A549 (cell line): Measurements from ENCODE around the gene BANK1. TPM values are rescaled to one million over a fixed set of nuclear protein-coding genes. Genes with fewer than 3 reads are reported as not detected.

Experiments
- ATAC-seq, 2 experiments: fragments of 200-7000 bp in 1 of 2; fragments of >200 bp in 1 of 2; cut with Nextera tagmentation in 1 of 2; cut with Tn5 transposase in 1 of 2; 3 replicates each; pipeline versions ENCODE4 v1.8.0 to v1.9.1; 2018 to 2020; ENCODE audit warnings: mild to moderate bottlenecking in 1 of 2, moderate library complexity in 1 of 2
- CTCF ChIA-PET: fragments of 300-600 bp; sonication (Branson Sonifier 250); formaldehyde crosslinking; extraction: SDS; loops from one replicate; lab custom pipeline; 2021; ENCODE audit warnings: antibody characterized with exemption, inconsistent platforms; lab: Yijun Ruan, JAX
- POLR2A ChIA-PET: fragments of 350-600 bp; formaldehyde crosslinking; extraction: SDS; loops from one replicate; lab custom pipeline; 2021; ENCODE audit warnings: antibody characterized with exemption, inconsistent platforms; lab: Yijun Ruan, JAX
- DNase-seq, 2 experiments: peaks; one replicate each; pipeline versions ENCODE4 v3.0.0 to v3.0.0-alpha.2; 2011 to 2016; ENCODE audit warnings: low read depth in 1 of 2, low spot score in 1 of 2
- FAIRE-seq: peaks from 2 replicates; lab custom pipeline; 2011; peaks lifted over from hg19 to GRCh38; lab: Jason Lieb, UNC
- H3K27ac ChIP-seq, 2 experiments: fragments of >200 bp; sonication (Bioruptor Twin); formaldehyde crosslinking; 3 replicates each; pipeline ENCODE4 v1.5.1; 2016 to 2017
- H3K4me1 ChIP-seq: fragments of >200 bp; sonication (Bioruptor Twin); formaldehyde crosslinking; 3 replicates; pipeline ENCODE4 v1.6.1; 2016
- H3K4me2 ChIP-seq: fragments of >200 bp; sonication (Bioruptor Twin); formaldehyde crosslinking; 3 replicates; pipeline ENCODE4 v1.6.1; 2016
- H3K4me3 ChIP-seq: fragments of >200 bp; sonication (Bioruptor Twin); formaldehyde crosslinking; 3 replicates; pipeline ENCODE4 v1.5.1; 2016
- H3K9me3 ChIP-seq: fragments of >200 bp; sonication (Bioruptor Twin); formaldehyde crosslinking; 3 replicates; pipeline ENCODE4 v1.6.1; 2016
- BHLHE40 ChIP-seq: IDR thresholded peaks from 2 replicates; pipeline ENCODE4 v1.6.1; 2012; ENCODE audit warnings: low read depth, low read length, inconsistent platforms
- CBX2 ChIP-seq: fragments of 200-600 bp; sonication (generic); IDR thresholded peaks from 2 replicates; pipeline ENCODE4 v1.6.1; 2016; ENCODE audit warnings: low read depth, mild to moderate bottlenecking, borderline replicate concordance
- CEBPB ChIP-seq, 2 experiments: fragments of >200 bp in 1 of 2; sonication (Bioruptor Twin) in 1 of 2; formaldehyde crosslinking in 1 of 2; IDR thresholded peaks; 2 replicates each; pipeline ENCODE4 v1.6.1; 2012 to 2016
- CHD2 ChIP-seq: fragments of 150-350 bp; IDR thresholded peaks from 2 replicates; pipeline ENCODE4 v1.6.1; 2014; ENCODE audit warnings: low read length; ENCODE audit not compliant: partially characterized antibody
- ESRRA ChIP-seq: fragments of 150-350 bp; IDR thresholded peaks from 2 replicates; pipeline ENCODE4 v1.6.1; 2014; ENCODE audit warnings: mild to moderate bottlenecking, low read length, borderline replicate concordance
- FOSL2 ChIP-seq, 2 experiments: fragments of 450-650 bp in 1 of 2; fragments of >200 bp in 1 of 2; sonication (Bioruptor Twin) in 1 of 2; formaldehyde crosslinking; IDR thresholded peaks; 2 replicates each; pipeline versions ENCODE4 v1.5.0 to v1.6.1; 2016 to 2020; ENCODE audit warnings: mild to moderate bottlenecking in 1 of 2, moderate library complexity in 1 of 2
- HDAC2 ChIP-seq: fragments of 200-600 bp; sonication (generic); IDR thresholded peaks from 2 replicates; pipeline ENCODE4 v1.6.1; 2016
- HMGXB4 ChIP-seq: fragments of 250-450 bp; sonication (Bioruptor Pico); IDR thresholded peaks from 2 replicates; pipeline ENCODE4 v1.5.0; 2021; ENCODE audit warnings: mild to moderate bottlenecking, moderate library complexity, borderline replicate concordance
- HOXA7 ChIP-seq: fragments of 250-450 bp; sonication (Bioruptor Pico); IDR thresholded peaks from 2 replicates; pipeline ENCODE4 v1.5.0; 2020; ENCODE audit warnings: mild to moderate bottlenecking, moderate library complexity
- HOXB5 ChIP-seq: fragments of 250-450 bp; sonication (Bioruptor Pico); IDR thresholded peaks from 2 replicates; pipeline ENCODE4 v1.5.0; 2020; ENCODE audit warnings: mild to moderate bottlenecking, moderate library complexity
- JUNB ChIP-seq: fragments of >200 bp; sonication (Bioruptor Twin); formaldehyde crosslinking; IDR thresholded peaks from 2 replicates; pipeline ENCODE4 v1.6.1; 2016
- KDM1A ChIP-seq: fragments of 200-600 bp; sonication (generic); IDR thresholded peaks from 2 replicates; pipeline ENCODE4 v1.6.1; 2016; ENCODE audit warnings: low read depth, mild to moderate bottlenecking
- KDM5A ChIP-seq: fragments of 200-600 bp; sonication (generic); IDR thresholded peaks from 2 replicates; pipeline ENCODE4 v1.6.1; 2016; ENCODE audit warnings: antibody characterized with exemption, mild to moderate bottlenecking
- MAX ChIP-seq: IDR thresholded peaks from 2 replicates; pipeline ENCODE4 v1.6.1; 2012
- MAZ ChIP-seq: fragments of 150-350 bp; IDR thresholded peaks from 2 replicates; pipeline ENCODE4 v1.6.1; 2014; ENCODE audit warnings: antibody characterized with exemption, low read depth, low read length, borderline replicate concordance
- NFE2L2 ChIP-seq: fragments of 150-350 bp; conservative IDR thresholded peaks from 2 replicates; pipeline ENCODE4 v1.6.1; 2014; ENCODE audit warnings: low read length
- NPAS2 ChIP-seq: fragments of 250-450 bp; sonication (Bioruptor Pico); IDR thresholded peaks from 2 replicates; pipeline ENCODE4 v1.8.0; 2022; ENCODE audit warnings: mild to moderate bottlenecking, moderate library complexity, borderline replicate concordance
- PBX3 ChIP-seq: IDR thresholded peaks from 2 replicates; pipeline ENCODE4 v1.6.1; 2012
- POLR2A ChIP-seq: IDR thresholded peaks from 2 replicates; pipeline ENCODE4 v1.6.1; 2012; ENCODE audit warnings: mild to moderate bottlenecking, low read length
- POLR2AphosphoS2 ChIP-seq: conservative IDR thresholded peaks from 2 replicates; pipeline ENCODE4 v1.6.1; 2012; ENCODE audit warnings: low read length, improper control_type of control experiment, inconsistent platforms
- RAD21 ChIP-seq, 2 experiments: fragments of >200 bp in 1 of 2; sonication (Bioruptor Twin) in 1 of 2; formaldehyde crosslinking in 1 of 2; IDR thresholded peaks in 1 of 2; conservative IDR thresholded peaks in 1 of 2; 2 replicates in 1 of 2; 3 replicates in 1 of 2; pipeline ENCODE4 v1.6.1; 2012 to 2018; ENCODE audit warnings: inconsistent platforms in 1 of 2
- RCOR1 ChIP-seq: fragments of 150-350 bp; IDR thresholded peaks from 2 replicates; pipeline ENCODE4 v1.6.1; 2014; ENCODE audit warnings: antibody characterized with exemption, low read length, low read depth
- REST ChIP-seq: fragments of 200-600 bp; sonication (generic); IDR thresholded peaks from 2 replicates; pipeline ENCODE4 v1.6.1; 2016; ENCODE audit warnings: antibody characterized with exemption, mild to moderate bottlenecking, moderate library complexity
- RFX5 ChIP-seq: fragments of 450-650 bp; IDR thresholded peaks from 2 replicates; pipeline ENCODE4 v1.7.1; 2014; ENCODE audit warnings: antibody characterized with exemption, mild to moderate bottlenecking, moderate library complexity
- SREBF2 ChIP-seq: fragments of 450-650 bp; IDR thresholded peaks from 2 replicates; pipeline ENCODE4 v1.6.1; 2014; ENCODE audit warnings: mild to moderate bottlenecking, moderate library complexity
- ZNF302 ChIP-seq: fragments of 250-450 bp; sonication (Bioruptor Pico); IDR thresholded peaks from 2 replicates; pipeline ENCODE4 v1.9.0; 2021; ENCODE audit warnings: inconsistent platforms, mild to moderate bottlenecking, moderate library complexity
- ZSCAN20 ChIP-seq: fragments of 250-450 bp; sonication (Bioruptor Pico); IDR thresholded peaks from 2 replicates; pipeline ENCODE4 v1.8.0; 2022; ENCODE audit warnings: mild to moderate bottlenecking, moderate library complexity
- WGBS: methylation state at CpG from one replicate; pipeline ENCODE4 v1.1.6; 2017; ENCODE audit errors: missing lambda C conversion rate; 5-methylcytosine and 5-hydroxymethylcytosine counted together
- polyA plus RNA-seq, 4 experiments: library from polyadenylated mRNA; depleted of rRNA in 3 of 4; stranded (reverse); fragments of >200 nt; fragmentation: RNase III in 1 of 4; extraction: RNeasy Plus Mini Kit Qiagen cat#74134 plus additional on column Dnase treatment in 1 of 4; gene quantifications; 2 replicates in 3 of 4; 3 replicates in 1 of 4; pipeline ENCODE4 v1.2.3, GENCODE V29; 2011 to 2017

Gene BANK1
- polyA plus RNA-seq, 2 of the 4 experiments (the other 2 are of a cell fraction) = 2.8 to 6.1 TPM

GRCh38 chr4:101944649-101945048 is 154.1 kb downstream of the BANK1 start:
- ChIA-PET POLR2A (no interaction called here), CTCF (no interaction called here)
- DNase-seq = no peak
- Histone ChIP-seq H3K27ac (no peak overlapping the region; a peak in 1 of 6 replicates), H3K9me3 (no peaks in the 10 kb centered on the region), H3K4me2 (no peak overlapping the region), H3K4me3 (no peak overlapping the region), H3K4me1 (no peaks in the 10 kb centered on the region)
- no peak for FAIRE-seq
- TF ChIP-seq PBX3 = no peak
- no peak for TF ChIP-seq MAX
- TF ChIP-seq ZSCAN20 (CRISPR knock-in tag) = no peak
- no peak for TF ChIP-seq BHLHE40
- no peak for TF ChIP-seq POLR2A
- TF ChIP-seq JUNB = no peak
- TF ChIP-seq ZNF302 (CRISPR knock-in tag) = no peak
- TF ChIP-seq KDM5A = no peak
- no peak for TF ChIP-seq HOXB5
- TF ChIP-seq RCOR1 = no peak
- no peak for TF ChIP-seq HDAC2
- no peak for TF ChIP-seq HOXA7 (CRISPR knock-in tag)
- no peak for TF ChIP-seq HMGXB4 (CRISPR knock-in tag)
- no peak for TF ChIP-seq KDM1A
- ATAC-seq = no peak
- 83% methylated on average over 1 of the region's 1 CpG for WGBS

- no peak overlapping the region for H3K4me3 ChIP-seq
- ATAC-seq = no peak
- ChIA-PET CTCF (no interaction called here), POLR2A (no interaction called here)
- no peak for FAIRE-seq
- no peak overlapping the region for H3K4me2 ChIP-seq
- TF ChIP-seq ESRRA (no peak), POLR2A (no peak), RCOR1 (no peak), FOSL2 (IDR thresholded peaks at IDR 0.05) (no peak), FOSL2 (CRISPR knock-in tag; IDR thresholded peaks at IDR 0.05) (no peak), SREBF2 (no peak), PBX3 (no peak), REST (no peak), CBX2 (no peak), CEBPB (IDR thresholded peaks at IDR 0.05) (no peak), HOXB5 (no peak), NFE2L2 (no peak), CHD2 (no peak), POLR2AphosphoS2 (no peak), RAD21 (conservative IDR thresholded peaks at IDR 0.05 in 1 of 2, IDR thresholded peaks at IDR 0.05 in 1 of 2) (no peak), MAZ (no peak), RFX5 (no peak), NPAS2 (CRISPR knock-in tag) (no peak)
- peaks cover 6% of the 10 kb centered on the region; the same call in 2 of the 3 replicates for H3K4me1 ChIP-seq
- H3K27ac ChIP-seq = no peak overlapping the region; a peak in 1 of 6 replicates
- DNase-seq = no peak
- no peaks in the 10 kb centered on the region; the same call in 2 of the 3 replicates for H3K9me3 ChIP-seq
These were observed 157.5 kb downstream of the BANK1 start for GRCh38 chr4:101948055-101948454.
